Measurements from ENCODE around the gene FAM227B. TPM values are rescaled to one million over a fixed set of nuclear protein-coding genes. Genes with fewer than 3 reads are reported as not detected.

FAM227B gene
- total and polyA plus RNA-seq, 2 of the 13 experiments (the other 11 are each of a cell fraction or from before 2014, with no cell fraction given): 1.9 to 2.6 TPM

DNA sequence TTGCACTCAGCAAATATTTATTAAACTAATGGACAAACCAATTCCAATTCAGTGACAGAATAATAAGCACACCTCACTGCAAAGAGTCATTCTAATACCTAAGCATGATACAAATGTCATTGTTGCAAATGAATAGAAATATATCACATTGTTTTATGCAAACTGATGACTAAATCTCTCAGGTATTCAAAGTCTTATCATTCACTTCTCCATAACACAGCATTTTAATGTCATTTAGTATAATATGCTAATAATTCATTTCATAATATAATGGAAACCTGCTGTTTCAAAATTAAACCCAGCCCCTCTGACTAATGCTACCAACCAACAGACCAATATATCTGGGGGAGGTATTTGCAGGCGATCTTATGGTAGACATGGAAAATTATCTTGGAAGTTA is 125.8 kb downstream of the FAM227B start (continued):
- TF ChIP-seq ZNF431 (CRISPR knock-in tag; IDR thresholded peaks at IDR 0.05; ENCODE audit: borderline replicate concordance, low read depth) (no peak), MIER3 (CRISPR knock-in tag; IDR thresholded peaks at IDR 0.05; ENCODE audit: borderline replicate concordance) (no peak), ZNF737 (CRISPR knock-in tag; IDR thresholded peaks at IDR 0.05; ENCODE audit: borderline replicate concordance) (no peak), RFX3 (CRISPR knock-in tag; IDR thresholded peaks at IDR 0.05) (no peak)
- TF ChIP-seq, protein P1, sequence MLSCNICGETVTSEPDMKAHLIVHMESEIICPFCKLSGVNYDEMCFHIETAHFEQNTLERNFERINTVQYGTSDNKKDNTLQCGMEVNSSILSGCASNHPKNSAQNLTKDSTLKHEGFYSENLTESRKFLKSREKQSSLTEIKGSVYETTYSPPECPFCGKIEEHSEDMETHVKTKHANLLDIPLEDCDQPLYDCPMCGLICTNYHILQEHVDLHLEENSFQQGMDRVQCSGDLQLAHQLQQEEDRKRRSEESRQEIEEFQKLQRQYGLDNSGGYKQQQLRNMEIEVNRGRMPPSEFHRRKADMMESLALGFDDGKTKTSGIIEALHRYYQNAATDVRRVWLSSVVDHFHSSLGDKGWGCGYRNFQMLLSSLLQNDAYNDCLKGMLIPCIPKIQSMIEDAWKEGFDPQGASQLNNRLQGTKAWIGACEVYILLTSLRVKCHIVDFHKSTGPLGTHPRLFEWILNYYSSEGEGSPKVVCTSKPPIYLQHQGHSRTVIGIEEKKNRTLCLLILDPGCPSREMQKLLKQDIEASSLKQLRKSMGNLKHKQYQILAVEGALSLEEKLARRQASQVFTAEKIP (CRISPR knock-in tag; IDR thresholded peaks at IDR 0.05; ENCODE audit: borderline replicate concordance): no peak

DNA sequence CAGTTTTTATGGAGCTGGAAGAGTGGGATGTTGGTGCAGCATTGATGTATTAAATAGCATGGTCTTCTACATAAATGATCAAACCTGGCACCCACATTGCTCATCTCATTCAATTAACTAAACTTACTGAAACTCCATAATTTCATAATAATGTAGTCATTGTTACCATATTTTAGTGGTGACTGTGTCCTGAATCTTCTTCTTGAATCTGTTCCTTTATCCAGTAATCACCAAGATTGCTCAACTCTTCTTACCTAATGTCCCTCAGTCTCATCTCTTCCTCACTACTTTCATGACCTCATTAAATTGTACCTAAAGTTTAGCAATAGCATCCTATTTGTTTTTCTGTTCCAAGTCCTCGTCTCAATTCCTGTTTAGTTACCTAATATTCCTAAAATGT is 127.8 kb downstream of the FAM227B start:
- DNase-seq (ENCODE audit: low spot score): no peak
- no peak overlapping the region for H3K4me2 ChIP-seq (ENCODE audit: low read depth, low read length)
- H3K9me3 ChIP-seq (ENCODE audit: low read length): no peaks in the 10 kb centered on the region
- no peaks in the 10 kb centered on the region for H4K20me1 ChIP-seq (ENCODE audit: insufficient read depth, low read length)
- ChIA-PET CTCF (ENCODE audit: low intra/inter-chr PET ratio, low total read pairs) (no interaction called here), POLR2A (no interaction called here)
- TF ChIP-seq, protein P2, sequence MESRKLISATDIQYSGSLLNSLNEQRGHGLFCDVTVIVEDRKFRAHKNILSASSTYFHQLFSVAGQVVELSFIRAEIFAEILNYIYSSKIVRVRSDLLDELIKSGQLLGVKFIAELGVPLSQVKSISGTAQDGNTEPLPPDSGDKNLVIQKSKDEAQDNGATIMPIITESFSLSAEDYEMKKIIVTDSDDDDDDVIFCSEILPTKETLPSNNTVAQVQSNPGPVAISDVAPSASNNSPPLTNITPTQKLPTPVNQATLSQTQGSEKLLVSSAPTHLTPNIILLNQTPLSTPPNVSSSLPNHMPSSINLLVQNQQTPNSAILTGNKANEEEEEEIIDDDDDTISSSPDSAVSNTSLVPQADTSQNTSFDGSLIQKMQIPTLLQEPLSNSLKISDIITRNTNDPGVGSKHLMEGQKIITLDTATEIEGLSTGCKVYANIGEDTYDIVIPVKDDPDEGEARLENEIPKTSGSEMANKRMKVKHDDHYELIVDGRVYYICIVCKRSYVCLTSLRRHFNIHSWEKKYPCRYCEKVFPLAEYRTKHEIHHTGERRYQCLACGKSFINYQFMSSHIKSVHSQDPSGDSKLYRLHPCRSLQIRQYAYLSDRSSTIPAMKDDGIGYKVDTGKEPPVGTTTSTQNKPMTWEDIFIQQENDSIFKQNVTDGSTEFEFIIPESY (CRISPR knock-in tag; IDR thresholded peaks at IDR 0.05): no peak
- TF ChIP-seq REXO4 (CRISPR knock-in tag; IDR thresholded peaks at IDR 0.05; ENCODE audit: borderline replicate concordance): no peak
- TF ChIP-seq, protein P3, sequence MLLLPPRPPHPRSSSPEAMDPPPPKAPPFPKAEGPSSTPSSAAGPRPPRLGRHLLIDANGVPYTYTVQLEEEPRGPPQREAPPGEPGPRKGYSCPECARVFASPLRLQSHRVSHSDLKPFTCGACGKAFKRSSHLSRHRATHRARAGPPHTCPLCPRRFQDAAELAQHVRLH (CRISPR knock-in tag; IDR thresholded peaks at IDR 0.05; ENCODE audit: borderline replicate concordance, low read depth): no peak
- TF ChIP-seq, protein P4, sequence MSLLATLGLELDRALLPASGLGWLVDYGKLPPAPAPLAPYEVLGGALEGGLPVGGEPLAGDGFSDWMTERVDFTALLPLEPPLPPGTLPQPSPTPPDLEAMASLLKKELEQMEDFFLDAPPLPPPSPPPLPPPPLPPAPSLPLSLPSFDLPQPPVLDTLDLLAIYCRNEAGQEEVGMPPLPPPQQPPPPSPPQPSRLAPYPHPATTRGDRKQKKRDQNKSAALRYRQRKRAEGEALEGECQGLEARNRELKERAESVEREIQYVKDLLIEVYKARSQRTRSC (CRISPR knock-in tag; IDR thresholded peaks at IDR 0.05; ENCODE audit: low read depth): no peak
- TF ChIP-seq, protein P5, sequence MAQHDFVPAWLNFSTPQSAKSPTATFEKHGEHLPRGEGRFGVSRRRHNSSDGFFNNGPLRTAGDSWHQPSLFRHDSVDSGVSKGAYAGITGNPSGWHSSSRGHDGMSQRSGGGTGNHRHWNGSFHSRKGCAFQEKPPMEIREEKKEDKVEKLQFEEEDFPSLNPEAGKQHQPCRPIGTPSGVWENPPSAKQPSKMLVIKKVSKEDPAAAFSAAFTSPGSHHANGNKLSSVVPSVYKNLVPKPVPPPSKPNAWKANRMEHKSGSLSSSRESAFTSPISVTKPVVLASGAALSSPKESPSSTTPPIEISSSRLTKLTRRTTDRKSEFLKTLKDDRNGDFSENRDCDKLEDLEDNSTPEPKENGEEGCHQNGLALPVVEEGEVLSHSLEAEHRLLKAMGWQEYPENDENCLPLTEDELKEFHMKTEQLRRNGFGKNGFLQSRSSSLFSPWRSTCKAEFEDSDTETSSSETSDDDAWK (CRISPR knock-in tag; IDR thresholded peaks at IDR 0.05): no peak
- TF ChIP-seq, protein P6, sequence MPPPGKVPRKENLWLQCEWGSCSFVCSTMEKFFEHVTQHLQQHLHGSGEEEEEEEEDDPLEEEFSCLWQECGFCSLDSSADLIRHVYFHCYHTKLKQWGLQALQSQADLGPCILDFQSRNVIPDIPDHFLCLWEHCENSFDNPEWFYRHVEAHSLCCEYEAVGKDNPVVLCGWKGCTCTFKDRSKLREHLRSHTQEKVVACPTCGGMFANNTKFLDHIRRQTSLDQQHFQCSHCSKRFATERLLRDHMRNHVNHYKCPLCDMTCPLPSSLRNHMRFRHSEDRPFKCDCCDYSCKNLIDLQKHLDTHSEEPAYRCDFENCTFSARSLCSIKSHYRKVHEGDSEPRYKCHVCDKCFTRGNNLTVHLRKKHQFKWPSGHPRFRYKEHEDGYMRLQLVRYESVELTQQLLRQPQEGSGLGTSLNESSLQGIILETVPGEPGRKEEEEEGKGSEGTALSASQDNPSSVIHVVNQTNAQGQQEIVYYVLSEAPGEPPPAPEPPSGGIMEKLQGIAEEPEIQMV (CRISPR knock-in tag; IDR thresholded peaks at IDR 0.05; ENCODE audit: low read depth): no peak
- no peak for TF ChIP-seq ZFP90 (CRISPR knock-in tag; IDR thresholded peaks at IDR 0.05; ENCODE audit: borderline replicate concordance)
- 0 out of 2 replicates have a peak, but pooled peaks have one; percentile 9 for TF ChIP-seq ATF7 (IDR thresholded peaks at IDR 0.05)
- TF ChIP-seq ATF7 (CRISPR knock-in tag; IDR thresholded peaks at IDR 0.05): no peak
- no peak for TF ChIP-seq BORCS8-MEF2B (CRISPR knock-in tag; IDR thresholded peaks at IDR 0.05)
- WGBS (ENCODE audit: low lambda C conversion rate): 0% methylated on average over 1 of the region's 1 CpG
- no peaks in the 10 kb centered on the region for H3K4me1 ChIP-seq (ENCODE audit: insufficient read depth, low read length)
- H3K27me3 ChIP-seq (ENCODE audit: control insufficient read depth in 1 of 2, insufficient read depth in 2 of 2, low read length in 2 of 2): no peaks in the 10 kb centered on the region
- no peaks in the 10 kb centered on the region for H3K36me3 ChIP-seq (replicated peaks in 1 of 2; ENCODE audit: control insufficient read depth in 1 of 2, insufficient read depth in 2 of 2, low read length in 2 of 2)
- H2AFZ ChIP-seq (ENCODE audit: low read length): no peak overlapping the region
- no TSS peak for BruUV-seq (replicated peaks)
- H3K9ac ChIP-seq (ENCODE audit: insufficient read depth, low read depth, low read length): no peak overlapping the region
- intact Hi-C loops (cut with micrococcal nuclease; ENCODE audit: unreplicated experiment) (no loop called here), in situ Hi-C loops (cut with HindIII; ENCODE audit: extremely low pct_ligation_motif_present, low pct_unique_long_range_greater_than_20kb) (no loop called here)
- no peak overlapping the region for H3K4me3 ChIP-seq (replicated peaks in 1 of 3; ENCODE audit: insufficient read depth in 1 of 3, low read depth in 2 of 3, low read length in 3 of 3)
- FAIRE-seq: no peak
- H3K79me2 ChIP-seq (ENCODE audit: insufficient read depth, low read length): no peaks in the 10 kb centered on the region
- no peak overlapping the region for H3K27ac ChIP-seq (ENCODE audit: extremely low read length, insufficient read depth, low read length)
- no peak for ATAC-seq

All from HepG2 (cell line).